LNCaP clone FGC (cell line): Measurements from ENCODE around the gene UPF3A.
A peak's percentile ranks its signal among the peaks of the same experiment; 100 is the strongest.

Experiments
- DNase-seq: peaks from one replicate; pipeline ENCODE4 v3.0.0-alpha.2; 2011; ENCODE audit warnings: low read depth
- H3K4me3 ChIP-seq: 2 replicates; pipeline ENCODE4 v1.5.1; 2011; ENCODE audit warnings: mild to moderate bottlenecking, low read depth, low read length, control low read depth
- CTCF ChIP-seq: IDR thresholded peaks from 2 replicates; pipeline ENCODE4 v1.5.1; 2012; ENCODE audit warnings: mild to moderate bottlenecking; ENCODE audit not compliant: control insufficient read depth, insufficient read depth; ENCODE audit errors: extremely low read depth

The UPF3A gene

GRCh38 chr13:114256547-114256946, 24.9 kb upstream of the UPF3A start:
- no peak for TF ChIP-seq CTCF
- DNase-seq: no peak
- H3K4me3 ChIP-seq: no peak overlapping the region

- no peak for DNase-seq
- no peak overlapping the region for H3K4me3 ChIP-seq
- no peak for TF ChIP-seq CTCF
These were observed 24.4 kb upstream of the UPF3A start for GRCh38 chr13:114257014-114257413.

GRCh38 chr13:114258589-114258988, 22.8 kb upstream of the UPF3A start:
- peak overlapping the region; percentile 3; the same call in 1 of the 2 replicates for H3K4me3 ChIP-seq
- TF ChIP-seq CTCF: no peak
- DNase-seq: no peak

- TF ChIP-seq CTCF: no peak
- peak overlapping the region; percentile 14; the same call in 1 of the 2 replicates for H3K4me3 ChIP-seq
- no peak for DNase-seq
These were observed 22.0 kb upstream of the UPF3A start for GRCh38 chr13:114259374-114259773.

GRCh38 chr13:114259974-114260373, 21.4 kb upstream of the UPF3A start:
- H3K4me3 ChIP-seq: peak overlapping the region; percentile 14; the same call in 1 of the 2 replicates
- TF ChIP-seq CTCF: no peak
- peak; percentile 88 for DNase-seq

- no peak for DNase-seq
- no peak overlapping the region for H3K4me3 ChIP-seq
- no peak for TF ChIP-seq CTCF
These were observed 20.6 kb upstream of the UPF3A start for GRCh38 chr13:114260814-114261213.

- TF ChIP-seq CTCF: no peak
- DNase-seq: no peak
- no peak overlapping the region for H3K4me3 ChIP-seq
These were observed 20.0 kb upstream of the UPF3A start for GRCh38 chr13:114261328-114261965.
